Measurements from ENCODE around the gene MPST. TPM values are rescaled to one million over a fixed set of nuclear protein-coding genes. Genes with fewer than 3 reads are reported as not detected.
"Not testable (repeated sequence)": the region's sequence is repeated elsewhere in the genome, so short reads cannot be mapped to it uniquely, and the experiment has no call there.

The MPST gene
- total and polyA plus RNA-seq, 8 donors, result 41.4 to 63.1 (median 55.6) TPM

DNA sequence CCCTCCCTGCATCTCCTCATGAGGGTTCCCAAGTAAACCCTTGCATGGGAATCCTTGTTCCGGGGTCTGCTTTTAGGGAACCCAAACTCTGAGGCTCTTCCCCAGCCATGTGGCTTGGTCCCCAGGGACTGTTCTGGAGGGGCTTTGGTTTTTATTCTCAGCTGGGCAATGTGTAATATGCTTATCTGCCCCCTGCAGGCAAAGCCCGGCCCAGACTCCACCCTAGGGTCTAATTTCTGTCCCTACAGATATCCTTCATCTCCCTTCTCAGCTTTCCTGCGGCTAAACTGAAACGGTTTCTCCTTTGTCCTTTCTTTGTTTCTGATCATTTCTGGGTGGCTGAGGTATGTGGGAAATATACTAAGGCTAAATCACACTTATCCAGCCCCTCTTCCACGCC, 37.4 kb upstream of the MPST start:
- H3K9me3 ChIP-seq, result peaks cover 0 to 12% of the 10 kb centered on the region in 2 donors
- no peak for DNase-seq
- no peaks in the 10 kb centered on the region for H3K27me3 ChIP-seq
- H3K4me3 ChIP-seq, result no peak overlapping the region
- TF ChIP-seq, protein P1, sequence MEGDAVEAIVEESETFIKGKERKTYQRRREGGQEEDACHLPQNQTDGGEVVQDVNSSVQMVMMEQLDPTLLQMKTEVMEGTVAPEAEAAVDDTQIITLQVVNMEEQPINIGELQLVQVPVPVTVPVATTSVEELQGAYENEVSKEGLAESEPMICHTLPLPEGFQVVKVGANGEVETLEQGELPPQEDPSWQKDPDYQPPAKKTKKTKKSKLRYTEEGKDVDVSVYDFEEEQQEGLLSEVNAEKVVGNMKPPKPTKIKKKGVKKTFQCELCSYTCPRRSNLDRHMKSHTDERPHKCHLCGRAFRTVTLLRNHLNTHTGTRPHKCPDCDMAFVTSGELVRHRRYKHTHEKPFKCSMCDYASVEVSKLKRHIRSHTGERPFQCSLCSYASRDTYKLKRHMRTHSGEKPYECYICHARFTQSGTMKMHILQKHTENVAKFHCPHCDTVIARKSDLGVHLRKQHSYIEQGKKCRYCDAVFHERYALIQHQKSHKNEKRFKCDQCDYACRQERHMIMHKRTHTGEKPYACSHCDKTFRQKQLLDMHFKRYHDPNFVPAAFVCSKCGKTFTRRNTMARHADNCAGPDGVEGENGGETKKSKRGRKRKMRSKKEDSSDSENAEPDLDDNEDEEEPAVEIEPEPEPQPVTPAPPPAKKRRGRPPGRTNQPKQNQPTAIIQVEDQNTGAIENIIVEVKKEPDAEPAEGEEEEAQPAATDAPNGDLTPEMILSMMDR (IDR thresholded peaks at IDR 0.05), result no peak
- no peaks in the 10 kb centered on the region for H3K36me3 ChIP-seq
- H3K27ac ChIP-seq, result no peak overlapping the region
- H3K4me1 ChIP-seq, result peaks cover 5 to 15% of the 10 kb centered on the region in 2 donors
- ATAC-seq, result no peak
- intact Hi-C loops (cut with DNase I), result no loop called here

- ATAC-seq (no peak), DNase-seq (no peak)
- Histone ChIP-seq H3K27ac (no peak overlapping the region), H3K9me3 (peaks cover 0 to 12% of the 10 kb centered on the region in 2 donors), H3K4me1 (peaks cover 0 to 3% of the 10 kb centered on the region in 2 donors), H3K36me3 (no peaks in the 10 kb centered on the region), H3K4me3 (no peak overlapping the region), H3K27me3 (peaks cover 0 to 15% of the 10 kb centered on the region in 2 donors)
- intact Hi-C loops (cut with DNase I), result no loop called here
- TF ChIP-seq, protein P1 (IDR thresholded peaks at IDR 0.05), result no peak
Measured at GRCh38 chr22:36985211-36985889, 34.2 kb upstream of the MPST start.

DNA sequence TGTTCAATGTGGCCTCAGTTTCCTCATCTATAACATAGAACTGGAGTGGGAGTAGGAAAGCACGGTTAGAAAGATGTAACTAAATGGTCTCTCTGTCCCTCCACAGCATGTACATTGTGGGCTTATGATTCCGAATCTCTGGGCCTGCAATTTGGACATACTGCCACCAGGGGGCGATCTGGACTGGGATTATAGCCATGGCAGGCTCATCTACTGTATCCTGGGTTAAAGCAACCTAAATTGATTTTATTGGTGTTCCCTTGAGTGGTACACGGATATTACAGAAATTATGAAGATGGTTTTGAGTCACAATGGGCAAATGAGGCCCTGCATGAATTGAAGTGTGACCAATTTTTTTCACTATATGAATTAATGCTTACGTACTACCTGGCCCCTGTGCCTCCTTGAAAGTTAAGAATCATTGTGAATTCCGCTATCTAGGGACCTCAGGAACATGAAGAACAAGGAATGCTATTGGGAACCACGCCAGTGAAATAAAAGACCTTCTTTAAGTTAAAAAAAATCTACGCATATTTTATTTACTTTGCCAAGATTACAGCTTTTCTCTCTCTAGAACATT, 33.2 kb upstream of the MPST start:
- Histone ChIP-seq H3K9me3 (peaks cover 0 to 12% of the 10 kb centered on the region in 2 donors), H3K4me1 (peaks cover 0 to 3% of the 10 kb centered on the region in 2 donors), H3K36me3 (no peaks in the 10 kb centered on the region), H3K27ac (no peak overlapping the region), H3K27me3 (peaks cover 0 to 23% of the 10 kb centered on the region in 2 donors), H3K4me3 (no peak overlapping the region)
- TF ChIP-seq, protein P1 (IDR thresholded peaks at IDR 0.05), result peak; percentile 44 to 71
- DNase-seq, result no peak
- ATAC-seq, result peak; percentile 47
- intact Hi-C loops (cut with DNase I), result no loop called here

- Histone ChIP-seq H3K4me3 (no peak overlapping the region), H3K9me3 (peaks cover 0 to 12% of the 10 kb centered on the region in 2 donors), H3K27me3 (peaks cover 0 to 36% of the 10 kb centered on the region in 2 donors), H3K36me3 (no peaks in the 10 kb centered on the region), H3K4me1 (peaks cover 0 to 3% of the 10 kb centered on the region in 2 donors), H3K27ac (no peak overlapping the region)
- TF ChIP-seq, protein P1 (IDR thresholded peaks at IDR 0.05), result no peak
- ATAC-seq (no peak), DNase-seq (no peak)
- intact Hi-C loops (cut with DNase I), result no loop called here
Measured at GRCh38 chr22:36988075-36988832, 31.3 kb upstream of the MPST start.

DNA sequence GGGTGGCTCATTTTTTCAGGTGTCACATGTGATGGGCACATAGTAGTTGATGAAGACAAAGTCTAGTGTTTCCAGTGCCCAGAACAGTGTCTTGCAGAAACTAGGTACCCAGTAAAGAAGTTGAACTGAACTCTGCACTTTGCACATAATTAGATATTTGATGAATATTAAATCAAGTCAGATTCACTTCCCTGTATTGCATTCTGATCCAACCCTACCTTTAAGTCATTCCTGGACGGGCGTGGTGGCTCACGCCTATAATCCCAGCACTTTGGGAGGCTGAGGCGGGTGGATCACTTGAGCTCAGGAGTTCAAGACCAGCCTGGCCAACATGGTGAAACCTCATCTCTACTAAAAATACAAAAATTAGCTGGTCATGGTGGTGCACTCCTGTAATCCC, 30.5 kb upstream of the MPST start:
- ATAC-seq; intact Hi-C loops (cut with DNase I); DNase-seq; H3K4me1 ChIP-seq; H3K36me3 ChIP-seq; H3K27ac ChIP-seq; H3K4me3 ChIP-seq: not testable (repeated sequence)
- H3K27me3 ChIP-seq, result peaks cover 0 to 39% of the 10 kb centered on the region in 2 donors
- H3K9me3 ChIP-seq, result peaks cover 0 to 12% of the 10 kb centered on the region in 2 donors
